Sigmoid colon (tissue), 7 donors: ENCODE measurements around the gene SSR1. TPM values are rescaled to one million over a fixed set of nuclear protein-coding genes. Genes with fewer than 3 reads are reported as not detected.
A peak's percentile ranks its signal among the peaks of the same experiment; 100 is the strongest.
"Not testable (repeated sequence)": the region's sequence is repeated elsewhere in the genome, so short reads cannot be mapped to it uniquely, and the experiment has no call there.

Experiments
- DNase-seq: peaks from one replicate; pipeline ENCODE4 v3.0.0-alpha.2; 2019
- H3K27ac ChIP-seq, 4 donors: fragments of 200-600 bp; sonication (generic); one replicate each; pipeline ENCODE4 v1.5.1; 2016 to 2019; ENCODE audit warnings: mild to moderate bottlenecking in 1 of 4
- H3K27me3 ChIP-seq, 3 donors: fragments of 200-600 bp; sonication (generic); one replicate each; pipeline ENCODE4 v1.5.1; 2019; ENCODE audit warnings: mild to moderate bottlenecking in 1 of 3
- H3K36me3 ChIP-seq, 4 donors: fragments of 200-600 bp; sonication (generic); one replicate each; pipeline ENCODE4 v1.5.1; 2016 to 2019
- H3K4me1 ChIP-seq, 4 donors: fragments of 200-600 bp; sonication (generic); one replicate each; pipeline ENCODE4 v1.5.1; 2017 to 2019
- H3K4me3 ChIP-seq, 4 donors: fragments of 200-600 bp; sonication (generic); one replicate each; pipeline ENCODE4 v1.5.1; 2017 to 2019; ENCODE audit warnings: mild to moderate bottlenecking in 2 of 4, moderate library complexity in 1 of 4
- H3K9me3 ChIP-seq, 4 donors: fragments of 200-600 bp in 3 of 4; sonication (generic) in 3 of 4; one replicate each; pipeline versions ENCODE4 v1.5.1 to v1.6.1; 2013 to 2019
- EP300 ChIP-seq, 4 donors: sonication (generic); formaldehyde crosslinking; IDR thresholded peaks; one replicate each; pipeline ENCODE4 v1.6.1; 2017; ENCODE audit warnings: antibody characterized with exemption in 4 of 4
- POLR2A ChIP-seq, 2 donors: fragments of 450-650 bp; IDR thresholded peaks; one replicate each; pipeline ENCODE4 v1.6.1; 2016; ENCODE audit warnings: antibody characterized with exemption in 2 of 2, mild to moderate bottlenecking in 2 of 2, moderate library complexity in 2 of 2
- POLR2AphosphoS5 ChIP-seq, 4 donors: sonication (generic); formaldehyde crosslinking; IDR thresholded peaks; one replicate each; pipeline ENCODE4 v1.6.1; 2017; ENCODE audit warnings: antibody characterized with exemption in 4 of 4
- WGBS, 2 donors: extraction: QIAGEN DNeasy Blood & Tissue Kit; methylation state at CpG; one replicate each; pipeline ENCODE4 v1.1.7; 2013; 5-methylcytosine and 5-hydroxymethylcytosine counted together
- intact Hi-C: fragments of 100-400 bp; cut with DNase I; formaldehyde crosslinking; loops from one replicate; pipeline ENCODE4 v1.15.1; 2023
- polyA plus RNA-seq, 3 donors: library from polyadenylated mRNA; stranded (reverse); fragments of 200-250 nt; gene quantifications; one replicate each; pipeline ENCODE4 v1.2.3, GENCODE V29; 2013
- total RNA-seq, 4 donors: library from RNA; depleted of rRNA; stranded (reverse); fragments of >200 nt; gene quantifications; one replicate each; pipeline ENCODE4 v1.1.0, GENCODE V29; 2016
- TF ChIP-seq, protein P1 (sequence below), 4 experiments: fragments of 450-650 bp in 3 of 4; fragments of 200-600 bp in 1 of 4; IDR thresholded peaks; one replicate each; pipeline ENCODE4 v1.5.1; 2016 to 2019; ENCODE audit warnings: antibody characterized with exemption in 4 of 4, mild to moderate bottlenecking in 3 of 4, moderate library complexity in 2 of 4
- donor health status: healthy with polysubstance abuse.
- donor health status: Bipolar disorder and iron deficiency.
- donor health status: healthy.

The SSR1 gene
- total and polyA plus RNA-seq, 7 donors = 10.8 to 55.1 (median 29.7) TPM

DNA sequence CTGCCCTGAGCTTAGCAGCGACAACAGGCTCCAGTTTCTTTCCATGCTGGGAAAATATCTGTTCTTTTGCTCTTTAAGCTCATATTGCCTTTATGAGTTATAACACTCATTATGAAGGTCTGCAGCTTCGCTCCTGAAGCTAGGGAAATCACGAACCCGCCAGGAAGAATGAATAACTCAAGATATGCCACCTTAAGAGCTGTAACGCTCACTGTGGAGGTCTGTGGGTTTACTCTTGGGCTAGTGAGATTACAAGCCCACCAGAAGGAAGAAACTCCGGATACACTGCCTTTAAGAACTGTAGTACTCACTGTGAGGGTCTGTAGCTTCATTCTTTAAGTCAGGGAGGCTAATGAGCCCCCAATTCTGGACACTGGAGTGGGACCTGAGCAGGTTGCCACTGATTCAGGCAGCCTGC lies 3.0 kb upstream of the SSR1 start:
- DNase-seq = no peak
- Histone ChIP-seq H3K27ac (no peak overlapping the region), H3K36me3 (no peaks in the 10 kb centered on the region), H3K4me3 (no peak overlapping the region), H3K4me1 (peaks cover 0 to 18% (median 12%) of the 10 kb centered on the region in 4 donors), H3K9me3 (no peaks in the 10 kb centered on the region), H3K27me3 (no peaks in the 10 kb centered on the region)
- intact Hi-C loops = no loop called here
- TF ChIP-seq, protein P1, sequence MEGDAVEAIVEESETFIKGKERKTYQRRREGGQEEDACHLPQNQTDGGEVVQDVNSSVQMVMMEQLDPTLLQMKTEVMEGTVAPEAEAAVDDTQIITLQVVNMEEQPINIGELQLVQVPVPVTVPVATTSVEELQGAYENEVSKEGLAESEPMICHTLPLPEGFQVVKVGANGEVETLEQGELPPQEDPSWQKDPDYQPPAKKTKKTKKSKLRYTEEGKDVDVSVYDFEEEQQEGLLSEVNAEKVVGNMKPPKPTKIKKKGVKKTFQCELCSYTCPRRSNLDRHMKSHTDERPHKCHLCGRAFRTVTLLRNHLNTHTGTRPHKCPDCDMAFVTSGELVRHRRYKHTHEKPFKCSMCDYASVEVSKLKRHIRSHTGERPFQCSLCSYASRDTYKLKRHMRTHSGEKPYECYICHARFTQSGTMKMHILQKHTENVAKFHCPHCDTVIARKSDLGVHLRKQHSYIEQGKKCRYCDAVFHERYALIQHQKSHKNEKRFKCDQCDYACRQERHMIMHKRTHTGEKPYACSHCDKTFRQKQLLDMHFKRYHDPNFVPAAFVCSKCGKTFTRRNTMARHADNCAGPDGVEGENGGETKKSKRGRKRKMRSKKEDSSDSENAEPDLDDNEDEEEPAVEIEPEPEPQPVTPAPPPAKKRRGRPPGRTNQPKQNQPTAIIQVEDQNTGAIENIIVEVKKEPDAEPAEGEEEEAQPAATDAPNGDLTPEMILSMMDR (IDR thresholded peaks at IDR 0.05) = no peak
- no peak for TF ChIP-seq POLR2A (IDR thresholded peaks at IDR 0.05)
- WGBS, 2 donors = 87 to 89% methylated on average over 6 of the region's 6 CpGs

DNA sequence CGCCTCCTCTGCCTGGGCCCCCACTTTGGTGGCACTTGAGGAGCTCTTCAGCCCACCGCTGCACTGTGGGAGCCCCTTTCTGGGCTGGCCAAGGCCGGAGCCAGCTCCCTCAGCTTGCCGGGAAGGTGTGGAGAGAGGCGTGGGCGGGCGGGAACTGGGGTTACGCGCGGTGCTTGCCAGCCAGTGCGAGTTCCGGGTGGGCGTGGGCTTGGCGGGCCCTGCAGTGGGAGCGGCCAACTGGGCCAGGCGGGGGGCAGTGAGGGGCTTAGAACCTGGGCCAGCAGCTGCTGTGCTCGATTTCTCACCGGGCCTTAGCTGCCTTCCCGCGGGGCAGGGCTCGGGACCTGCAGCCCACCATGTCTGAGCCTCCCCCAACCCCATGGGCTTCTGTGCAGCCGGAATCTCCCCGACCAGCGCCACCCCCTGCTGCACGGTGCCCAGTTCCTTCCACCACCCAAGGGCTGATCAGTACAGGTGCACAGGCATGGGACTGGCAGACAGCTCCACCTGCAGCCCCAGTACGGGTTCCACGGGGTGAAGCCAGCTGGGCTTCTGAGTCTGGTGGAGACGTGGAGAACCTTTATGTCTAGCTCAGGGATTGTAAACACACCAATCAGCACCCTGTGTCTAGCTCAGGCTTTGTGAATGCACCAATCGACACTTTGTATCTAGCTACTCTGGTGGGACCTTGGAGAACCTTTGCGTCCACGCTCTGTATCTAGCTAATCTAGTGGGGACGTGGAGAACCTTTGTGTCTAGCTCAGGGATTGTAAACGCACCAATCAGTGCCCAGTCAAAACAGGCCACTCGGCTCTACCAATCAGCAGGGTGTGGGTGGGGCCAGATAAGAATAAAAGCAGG lies 2.3 kb upstream of the SSR1 start:
- H3K36me3 ChIP-seq, H3K9me3 ChIP-seq, H3K27ac ChIP-seq, H3K4me3 ChIP-seq, intact Hi-C loops, H3K27me3 ChIP-seq, DNase-seq: not testable (repeated sequence)
- peaks cover 0 to 24% (median 16%) of the 10 kb centered on the region in 4 donors for H3K4me1 ChIP-seq
- 87 to 88% methylated on average over 34 of the region's 34 CpGs for WGBS, 2 donors

DNA sequence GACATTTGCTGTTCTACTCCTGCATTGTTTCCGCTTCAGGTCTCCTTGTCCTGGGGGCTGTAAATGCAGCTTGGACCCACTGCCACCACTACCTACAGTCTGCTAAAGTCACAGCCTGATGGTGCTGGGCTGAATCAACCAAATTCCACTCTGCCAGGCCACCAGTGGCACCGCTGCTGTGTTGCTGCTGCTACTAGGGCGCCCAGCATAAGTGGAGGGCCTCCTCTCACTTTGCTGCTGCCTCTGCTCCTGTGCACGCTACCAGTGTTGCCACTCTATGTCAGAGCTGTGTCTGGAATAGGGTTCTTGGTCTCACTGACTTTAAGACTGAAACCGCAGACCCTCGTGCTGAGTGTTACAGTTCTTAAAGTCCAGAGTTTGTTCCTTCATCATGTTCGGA lies 1.4 kb upstream of the SSR1 start:
- intact Hi-C loops = no loop called here
- H3K9me3 ChIP-seq = no peaks in the 10 kb centered on the region
- H3K27ac ChIP-seq = no peak overlapping the region
- H3K4me1 ChIP-seq = peaks cover 0 to 25% (median 16%) of the 10 kb centered on the region in 4 donors
- DNase-seq = no peak
- H3K36me3 ChIP-seq = peaks cover 0 to 4% (median 1%) of the 10 kb centered on the region in 4 donors
- H3K27me3 ChIP-seq = no peaks in the 10 kb centered on the region
- TF ChIP-seq, protein P1 (IDR thresholded peaks at IDR 0.05) = no peak
- TF ChIP-seq POLR2AphosphoS5 (IDR thresholded peaks at IDR 0.05) (no peak), EP300 (IDR thresholded peaks at IDR 0.05) (no peak), POLR2A (IDR thresholded peaks at IDR 0.05) (no peak)
- 94 to 96% methylated on average over 7 of the region's 7 CpGs for WGBS, 2 donors
- no peak overlapping the region for H3K4me3 ChIP-seq

- peaks cover 0 to 25% (median 19%) of the 10 kb centered on the region in 4 donors for H3K4me1 ChIP-seq
- peak in 1 of 2 donors; percentile 3 for TF ChIP-seq POLR2A (IDR thresholded peaks at IDR 0.05)
- TF ChIP-seq, protein P1 (IDR thresholded peaks at IDR 0.05) = no peak
- intact Hi-C loops = loop anchor here (2.0 kb wide), 1 partner anchor 75 kb away; the partner anchor contains the start of genes CAGE1 and RIOK1
- H3K27ac ChIP-seq = peak overlapping the region; percentile 89 to 95 (median 92)
- peaks cover 0 to 12% (median 7%) of the 10 kb centered on the region in 4 donors for H3K36me3 ChIP-seq
- peak overlapping the region; percentile 61 to 94 (median 76) for H3K4me3 ChIP-seq
- DNase-seq = no peak
- H3K27me3 ChIP-seq = no peaks in the 10 kb centered on the region
- H3K9me3 ChIP-seq = no peaks in the 10 kb centered on the region
- 85% methylated on average over 15 of the region's 15 CpGs for WGBS, 2 donors
Observed at GRCh38 chr6:7313505-7314165, 636 bp upstream of the SSR1 start.

DNA sequence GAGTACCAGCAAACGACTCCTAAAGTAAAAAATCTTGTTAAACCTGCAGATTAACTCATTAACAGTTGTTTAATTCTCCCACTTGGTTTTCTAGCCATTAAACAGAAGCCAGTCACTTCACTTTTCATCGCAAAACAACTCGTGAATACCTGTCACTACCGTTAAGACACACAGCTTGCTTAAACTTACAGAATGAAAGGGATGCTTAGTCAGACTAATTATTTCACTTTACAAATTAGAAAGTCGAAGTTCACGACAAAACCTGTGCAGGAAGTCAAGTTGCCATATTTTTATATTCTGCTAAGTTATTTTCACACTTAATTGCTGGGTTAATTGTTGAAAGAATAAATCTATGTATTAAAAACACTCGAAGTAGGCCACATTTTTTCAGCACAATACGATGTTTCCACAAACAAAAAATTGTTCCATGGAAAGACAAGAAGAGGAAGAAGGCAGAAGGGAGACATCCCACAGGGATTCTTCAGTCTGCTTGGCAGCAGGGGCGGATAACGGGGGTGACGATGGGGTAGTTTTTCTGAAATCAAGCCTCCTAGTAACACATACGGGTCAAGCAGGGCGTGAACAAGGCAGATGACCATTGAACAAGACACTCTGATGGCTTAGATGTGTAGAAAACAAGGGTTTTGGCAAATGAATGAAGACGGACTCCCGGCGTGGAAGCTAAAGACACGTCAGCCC lies 933 bp downstream of the SSR1 start:
- H3K4me3 ChIP-seq = peak overlapping the region; percentile 61 to 94 (median 76)
- peak overlapping the region; percentile 89 to 95 (median 92) for H3K27ac ChIP-seq
- H3K4me1 ChIP-seq = peaks cover 0 to 26% (median 20%) of the 10 kb centered on the region in 4 donors
- intact Hi-C loops = loop anchor here (2.0 kb wide), 1 partner anchor 77 kb away; the partner anchor contains the start of genes CAGE1 and RIOK1
- WGBS, 2 donors = 2 to 5% methylated on average over 17 of the region's 17 CpGs
- no peaks in the 10 kb centered on the region for H3K27me3 ChIP-seq
- no peak for DNase-seq
- no peaks in the 10 kb centered on the region for H3K9me3 ChIP-seq
- H3K36me3 ChIP-seq = peaks cover under 1 to 27% (median 8%) of the 10 kb centered on the region in 4 donors
- no peak for TF ChIP-seq EP300 (IDR thresholded peaks at IDR 0.05)
- no peak for TF ChIP-seq POLR2A (IDR thresholded peaks at IDR 0.05)
- TF ChIP-seq POLR2AphosphoS5 (IDR thresholded peaks at IDR 0.05) = no peak
- TF ChIP-seq, protein P1 (IDR thresholded peaks at IDR 0.05) = no peak
